Effector memory CD8-positive, alpha-beta T cell (primary cell): Measurements from ENCODE around the gene TMEM181.

Experiments used
- ATAC-seq: fragments of 150-1000 bp; cut with Tn5 transposase; replicated peaks from 2 replicates; pipeline ENCODE4 v1.10.0; 2021; ENCODE audit warnings: mild to moderate bottlenecking, moderate library complexity
- DNase-seq, 3 experiments: peaks; one replicate each; pipeline ENCODE4 v3.0.0; 2021
- H3K27ac Mint-ChIP-seq, 2 donors: one replicate each; pipeline ENCODE4 v1.8.0; 2022; ENCODE audit warnings: mild to moderate bottlenecking in 2 of 2, mixed read lengths in 2 of 2, moderate library complexity in 2 of 2
- H3K27me3 Mint-ChIP-seq, 2 donors: one replicate each; pipeline ENCODE4 v1.8.0; 2022; ENCODE audit warnings: mixed read lengths in 2 of 2
- H3K36me3 Mint-ChIP-seq: one replicate; pipeline ENCODE4 v1.8.0; 2022; ENCODE audit warnings: mild to moderate bottlenecking, moderate library complexity, mixed read lengths; ENCODE audit not compliant: insufficient read depth
- H3K4me1 Mint-ChIP-seq, 2 donors: one replicate each; pipeline ENCODE4 v1.8.0; 2022; ENCODE audit warnings: low read depth in 2 of 2, mixed read lengths in 2 of 2
- H3K4me3 Mint-ChIP-seq, 2 donors: one replicate each; pipeline ENCODE4 v1.8.0; 2022; ENCODE audit warnings: mild to moderate bottlenecking in 2 of 2, mixed read lengths in 2 of 2, moderate library complexity in 2 of 2
- H3K9me3 Mint-ChIP-seq, 2 donors: one replicate each; pipeline ENCODE4 v1.8.0; 2022; ENCODE audit warnings: mixed read lengths in 2 of 2

TMEM181 gene

GRCh38 chr6:158572653-158573541 lies 13.0 kb downstream of the TMEM181 start:
- ATAC-seq (no peak), DNase-seq (no peak)
- H3K9me3 Mint-ChIP-seq, result no peaks in the 10 kb centered on the region
- peak overlapping the region; percentile 91 to 96 for H3K27ac Mint-ChIP-seq
- peak overlapping the region; percentile 83 to 87 for H3K4me3 Mint-ChIP-seq
- peaks cover 38% of the 10 kb centered on the region for H3K36me3 Mint-ChIP-seq
- H3K27me3 Mint-ChIP-seq, result no peaks in the 10 kb centered on the region
- peaks cover 55 to 77% of the 10 kb centered on the region in 2 donors for H3K4me1 Mint-ChIP-seq

GRCh38 chr6:158573542-158573931 lies 13.6 kb downstream of the TMEM181 start:
- ATAC-seq (no peak), DNase-seq (no peak)
- Mint-ChIP-seq H3K4me1 (peaks cover 52 to 77% of the 10 kb centered on the region in 2 donors), H3K27me3 (no peaks in the 10 kb centered on the region), H3K27ac (peak overlapping the region; percentile 67 to 91), H3K4me3 (peak overlapping the region; percentile 83 to 87), H3K36me3 (peaks cover 36% of the 10 kb centered on the region), H3K9me3 (no peaks in the 10 kb centered on the region)

GRCh38 chr6:158574800-158575199 lies 14.9 kb downstream of the TMEM181 start:
- Mint-ChIP-seq H3K4me1 (peaks cover 49 to 69% of the 10 kb centered on the region in 2 donors), H3K27ac (peak overlapping the region; percentile 20 to 27)
- ATAC-seq, result no peak

GRCh38 chr6:158575550-158575949 lies 15.7 kb downstream of the TMEM181 start:
- Mint-ChIP-seq H3K27me3 (no peaks in the 10 kb centered on the region), H3K36me3 (peaks cover 41% of the 10 kb centered on the region), H3K4me1 (peaks cover 46 to 69% of the 10 kb centered on the region in 2 donors), H3K9me3 (no peaks in the 10 kb centered on the region), H3K27ac (no peak overlapping the region), H3K4me3 (no peak overlapping the region)
- no peak for DNase-seq
- no peak for ATAC-seq

More at GRCh38 chr6:158574800-158575199, 14.9 kb downstream of the TMEM181 start:
- H3K27me3 Mint-ChIP-seq, result no peaks in the 10 kb centered on the region
- H3K4me3 Mint-ChIP-seq, result peak overlapping the region in 1 of 2 donors; percentile 87
- no peak for DNase-seq
- no peaks in the 10 kb centered on the region for H3K9me3 Mint-ChIP-seq
- H3K36me3 Mint-ChIP-seq, result peaks cover 40% of the 10 kb centered on the region

- Mint-ChIP-seq H3K9me3 (no peaks in the 10 kb centered on the region), H3K36me3 (peaks cover 88% of the 10 kb centered on the region), H3K27me3 (no peaks in the 10 kb centered on the region), H3K27ac (peak overlapping the region in 1 of 2 donors; percentile 84), H3K4me3 (no peak overlapping the region), H3K4me1 (peaks cover 3 to 10% of the 10 kb centered on the region in 2 donors)
- DNase-seq (no peak), ATAC-seq (no peak)
These were observed 24.4 kb downstream of the TMEM181 start for GRCh38 chr6:158584236-158584651.

- ATAC-seq (no peak), DNase-seq (no peak)
- H3K4me1 Mint-ChIP-seq, result peaks cover 0 to 2% of the 10 kb centered on the region in 2 donors
- H3K4me3 Mint-ChIP-seq, result no peak overlapping the region
- H3K36me3 Mint-ChIP-seq, result peaks cover 93% of the 10 kb centered on the region
- no peaks in the 10 kb centered on the region for H3K27me3 Mint-ChIP-seq
- peak overlapping the region; percentile 13 to 55 for H3K27ac Mint-ChIP-seq
- H3K9me3 Mint-ChIP-seq, result no peaks in the 10 kb centered on the region
These were observed 26.8 kb downstream of the TMEM181 start for GRCh38 chr6:158586652-158587051.

- H3K36me3 Mint-ChIP-seq, result peaks cover 90% of the 10 kb centered on the region
- H3K4me3 Mint-ChIP-seq, result no peak overlapping the region
- H3K27ac Mint-ChIP-seq, result no peak overlapping the region
- H3K9me3 Mint-ChIP-seq, result no peaks in the 10 kb centered on the region
- ATAC-seq, result no peak
- DNase-seq, result no peak
- H3K4me1 Mint-ChIP-seq, result peaks cover 0 to 2% of the 10 kb centered on the region in 2 donors
- H3K27me3 Mint-ChIP-seq, result no peaks in the 10 kb centered on the region
These were observed 29.5 kb downstream of the TMEM181 start for GRCh38 chr6:158589366-158589765.

GRCh38 chr6:158591134-158591809 lies 31.4 kb downstream of the TMEM181 start:
- peaks cover 2 to 3% of the 10 kb centered on the region in 2 donors for H3K4me1 Mint-ChIP-seq
- H3K9me3 Mint-ChIP-seq, result no peaks in the 10 kb centered on the region
- DNase-seq, result no peak
- no peak for ATAC-seq
- H3K36me3 Mint-ChIP-seq, result peaks cover 86% of the 10 kb centered on the region
- H3K27me3 Mint-ChIP-seq, result no peaks in the 10 kb centered on the region
- H3K4me3 Mint-ChIP-seq, result no peak overlapping the region
- H3K27ac Mint-ChIP-seq, result peak overlapping the region; percentile 47 to 79

GRCh38 chr6:158591810-158592209 lies 31.9 kb downstream of the TMEM181 start:
- DNase-seq (no peak), ATAC-seq (no peak)
- Mint-ChIP-seq H3K4me1 (peaks cover 2 to 3% of the 10 kb centered on the region in 2 donors), H3K4me3 (no peak overlapping the region), H3K27ac (peak overlapping the region; percentile 47 to 79), H3K27me3 (no peaks in the 10 kb centered on the region), H3K9me3 (no peaks in the 10 kb centered on the region), H3K36me3 (peaks cover 86% of the 10 kb centered on the region)

- H3K9me3 Mint-ChIP-seq, result no peaks in the 10 kb centered on the region
- H3K36me3 Mint-ChIP-seq, result peaks cover 81% of the 10 kb centered on the region
- peak overlapping the region in 1 of 2 donors; percentile 53 for H3K27ac Mint-ChIP-seq
- no peak for DNase-seq
- no peaks in the 10 kb centered on the region for H3K27me3 Mint-ChIP-seq
- no peak for ATAC-seq
- H3K4me3 Mint-ChIP-seq, result no peak overlapping the region
- H3K4me1 Mint-ChIP-seq, result peaks cover 2 to 3% of the 10 kb centered on the region in 2 donors
These were observed 33.8 kb downstream of the TMEM181 start for GRCh38 chr6:158593670-158594069.

GRCh38 chr6:158595223-158595622 lies 35.3 kb downstream of the TMEM181 start:
- H3K27me3 Mint-ChIP-seq, result no peaks in the 10 kb centered on the region
- H3K27ac Mint-ChIP-seq, result peak overlapping the region in 1 of 2 donors; percentile 49
- DNase-seq (peak in 1 of 3 experiments; percentile 12), ATAC-seq (peak; percentile 62)
- no peak overlapping the region for H3K4me3 Mint-ChIP-seq
- H3K9me3 Mint-ChIP-seq, result no peaks in the 10 kb centered on the region
- peaks cover 3 to 7% of the 10 kb centered on the region in 2 donors for H3K4me1 Mint-ChIP-seq
- peaks cover 83% of the 10 kb centered on the region for H3K36me3 Mint-ChIP-seq

GRCh38 chr6:158596861-158597260 lies 37.0 kb downstream of the TMEM181 start:
- DNase-seq (no peak), ATAC-seq (no peak)
- Mint-ChIP-seq H3K9me3 (no peaks in the 10 kb centered on the region), H3K27me3 (no peaks in the 10 kb centered on the region), H3K4me1 (peaks cover 1 to 7% of the 10 kb centered on the region in 2 donors), H3K4me3 (no peak overlapping the region), H3K36me3 (peaks cover 79% of the 10 kb centered on the region), H3K27ac (peak overlapping the region; percentile 58 to 59)

- no peak overlapping the region for H3K4me3 Mint-ChIP-seq
- DNase-seq (no peak), ATAC-seq (no peak)
- no peak overlapping the region for H3K27ac Mint-ChIP-seq
- H3K36me3 Mint-ChIP-seq, result peaks cover 74% of the 10 kb centered on the region
- H3K9me3 Mint-ChIP-seq, result no peaks in the 10 kb centered on the region
- H3K4me1 Mint-ChIP-seq, result peaks cover 1 to 7% of the 10 kb centered on the region in 2 donors
- no peaks in the 10 kb centered on the region for H3K27me3 Mint-ChIP-seq
These were observed 37.7 kb downstream of the TMEM181 start for GRCh38 chr6:158597565-158597964.
